ENCODE data around the gene ADAMTS2.

The ADAMTS2 gene

GRCh38 chr5:179336126-179336870 is 9.0 kb downstream of the ADAMTS2 start:
- H3K23ac ChIP-seq (ENCODE audit: low read depth, low read length, poor library complexity): peak overlapping the region; percentile 46
- no peak overlapping the region for H4K8ac ChIP-seq (ENCODE audit: low read depth, low read length)
- peaks cover 0 to 12% of the 10 kb centered on the region in 2 donors for H3K4me1 ChIP-seq (ENCODE audit: control insufficient read depth in 2 of 2, insufficient read depth in 1 of 2, low read depth in 1 of 2, low read length in 2 of 2)
- H3K36me3 ChIP-seq (replicated peaks in 1 of 2; ENCODE audit: control insufficient read depth in 2 of 2, insufficient read depth in 2 of 2, low read length in 2 of 2): no peaks in the 10 kb centered on the region
- H3K4me3 ChIP-seq (ENCODE audit: low read length in 2 of 2): no peak overlapping the region
- no peak overlapping the region for H3K9ac ChIP-seq (ENCODE audit: low read depth, low read length, poor library complexity)
- peaks cover 0 to 15% (median 0%) of the 10 kb centered on the region in 3 experiments for H3K27me3 ChIP-seq (ENCODE audit: control insufficient read depth in 3 of 3, insufficient read depth in 3 of 3, low read depth in 1 of 3, low read length in 3 of 3)
- H2BK5ac ChIP-seq (ENCODE audit: low read length): no peak overlapping the region
- no peak overlapping the region for H2BK15ac ChIP-seq (ENCODE audit: low read length)
- no peak for DNase-seq (ENCODE audit: low spot score)
- H3K14ac ChIP-seq (ENCODE audit: low read length): no peak overlapping the region
- no peak overlapping the region for H2BK120ac ChIP-seq (ENCODE audit: low read depth, low read length)
- H3K4ac ChIP-seq (ENCODE audit: low read length): no peak overlapping the region
- no peak overlapping the region for H3K4me2 ChIP-seq (ENCODE audit: insufficient read depth, low read length, poor library complexity, severe bottlenecking)
- H2AK5ac ChIP-seq (ENCODE audit: low read depth, low read length): no peak overlapping the region
- H2BK12ac ChIP-seq (ENCODE audit: low read length): no peak overlapping the region
- H3K27ac ChIP-seq (replicated peaks; ENCODE audit: low read length): no peak overlapping the region
- no peaks in the 10 kb centered on the region for H3K79me1 ChIP-seq (ENCODE audit: low read depth, low read length)
- H3K18ac ChIP-seq (ENCODE audit: low read length): peak overlapping the region; percentile 89
- H2AFZ ChIP-seq (ENCODE audit: low read length): peak overlapping the region; percentile 28
- WGBS, 2 donors (ENCODE audit: extremely low coverage in 2 of 2, insufficient read length in 2 of 2, insufficient replicate concordance in 1 of 2): no CpG with 5 or more reads among the region's 36 CpGs
- H4K91ac ChIP-seq (ENCODE audit: low read depth, low read length, poor library complexity): no peak overlapping the region
- H3K9me3 ChIP-seq (replicated peaks in 1 of 2; ENCODE audit: control insufficient read depth in 2 of 2, insufficient read depth in 1 of 2, low read depth in 1 of 2, low read length in 2 of 2): no peaks in the 10 kb centered on the region

- WGBS, 2 donors (ENCODE audit: extremely low coverage in 2 of 2, insufficient read length in 2 of 2, insufficient replicate concordance in 1 of 2): no CpG with 5 or more reads among the region's 24 CpGs
- Histone ChIP-seq H2AFZ (ENCODE audit: low read length) (no peak overlapping the region), H3K14ac (ENCODE audit: low read length) (no peak overlapping the region), H3K79me1 (ENCODE audit: low read depth, low read length) (no peaks in the 10 kb centered on the region), H3K27ac (replicated peaks; ENCODE audit: low read length) (no peak overlapping the region), H2BK15ac (ENCODE audit: low read length) (no peak overlapping the region), H3K36me3 (replicated peaks in 1 of 2; ENCODE audit: control insufficient read depth in 2 of 2, insufficient read depth in 2 of 2, low read length in 2 of 2) (no peaks in the 10 kb centered on the region), H3K23ac (ENCODE audit: low read depth, low read length, poor library complexity) (no peak overlapping the region), H4K8ac (ENCODE audit: low read depth, low read length) (no peak overlapping the region), H2BK5ac (ENCODE audit: low read length) (no peak overlapping the region), H3K4me1 (ENCODE audit: control insufficient read depth in 2 of 2, insufficient read depth in 1 of 2, low read depth in 1 of 2, low read length in 2 of 2) (peaks cover 0 to 14% of the 10 kb centered on the region in 2 donors), H2BK120ac (ENCODE audit: low read depth, low read length) (no peak overlapping the region), H3K18ac (ENCODE audit: low read length) (peak overlapping the region; percentile 31), H2AK5ac (ENCODE audit: low read depth, low read length) (no peak overlapping the region), H3K4ac (ENCODE audit: low read length) (no peak overlapping the region), H3K4me3 (ENCODE audit: low read length in 2 of 2) (no peak overlapping the region), H2BK12ac (ENCODE audit: low read length) (no peak overlapping the region), H3K9me3 (replicated peaks in 1 of 2; ENCODE audit: control insufficient read depth in 2 of 2, insufficient read depth in 1 of 2, low read depth in 1 of 2, low read length in 2 of 2) (no peaks in the 10 kb centered on the region), H3K4me2 (ENCODE audit: insufficient read depth, low read length, poor library complexity, severe bottlenecking) (no peak overlapping the region), H4K91ac (ENCODE audit: low read depth, low read length, poor library complexity) (no peak overlapping the region), H3K9ac (ENCODE audit: low read depth, low read length, poor library complexity) (no peak overlapping the region), H3K27me3 (ENCODE audit: control insufficient read depth in 3 of 3, insufficient read depth in 3 of 3, low read depth in 1 of 3, low read length in 3 of 3) (peaks cover 0 to 5% (median 0%) of the 10 kb centered on the region in 3 experiments)
- DNase-seq (ENCODE audit: low spot score): no peak
These were observed 11.2 kb downstream of the ADAMTS2 start for GRCh38 chr5:179333796-179334761.

GRCh38 chr5:179332741-179333290 is 12.4 kb downstream of the ADAMTS2 start:
- H3K27me3 ChIP-seq (ENCODE audit: control insufficient read depth in 3 of 3, insufficient read depth in 3 of 3, low read depth in 1 of 3, low read length in 3 of 3): peaks cover 0 to 3% (median 0%) of the 10 kb centered on the region in 3 experiments
- H3K4ac ChIP-seq (ENCODE audit: low read length): no peak overlapping the region
- no peaks in the 10 kb centered on the region for H3K79me1 ChIP-seq (ENCODE audit: low read depth, low read length)
- no peak overlapping the region for H4K8ac ChIP-seq (ENCODE audit: low read depth, low read length)
- no peak overlapping the region for H3K27ac ChIP-seq (replicated peaks; ENCODE audit: low read length)
- peak overlapping the region; percentile 77 for H2BK5ac ChIP-seq (ENCODE audit: low read length)
- H3K9me3 ChIP-seq (replicated peaks in 1 of 2; ENCODE audit: control insufficient read depth in 2 of 2, insufficient read depth in 1 of 2, low read depth in 1 of 2, low read length in 2 of 2): no peaks in the 10 kb centered on the region
- H3K4me3 ChIP-seq (ENCODE audit: low read length in 2 of 2): no peak overlapping the region
- H3K14ac ChIP-seq (ENCODE audit: low read length): no peak overlapping the region
- peak overlapping the region; percentile 67 for H3K9ac ChIP-seq (ENCODE audit: low read depth, low read length, poor library complexity)
- H2BK15ac ChIP-seq (ENCODE audit: low read length): peak overlapping the region; percentile 65
- H4K91ac ChIP-seq (ENCODE audit: low read depth, low read length, poor library complexity): no peak overlapping the region
- H3K4me1 ChIP-seq (ENCODE audit: control insufficient read depth in 2 of 2, insufficient read depth in 1 of 2, low read depth in 1 of 2, low read length in 2 of 2): peaks cover 0 to 13% of the 10 kb centered on the region in 2 donors
- DNase-seq (ENCODE audit: low spot score): no peak
- WGBS, 2 donors (ENCODE audit: extremely low coverage in 2 of 2, insufficient read length in 2 of 2, insufficient replicate concordance in 1 of 2): no CpG with 5 or more reads among the region's 13 CpGs
- H2BK12ac ChIP-seq (ENCODE audit: low read length): no peak overlapping the region
- no peak overlapping the region for H2BK120ac ChIP-seq (ENCODE audit: low read depth, low read length)
- peak overlapping the region; percentile 97 for H2AK5ac ChIP-seq (ENCODE audit: low read depth, low read length)
- peak overlapping the region; percentile 87 for H3K18ac ChIP-seq (ENCODE audit: low read length)
- no peaks in the 10 kb centered on the region for H3K36me3 ChIP-seq (replicated peaks in 1 of 2; ENCODE audit: control insufficient read depth in 2 of 2, insufficient read depth in 2 of 2, low read length in 2 of 2)
- no peak overlapping the region for H3K4me2 ChIP-seq (ENCODE audit: insufficient read depth, low read length, poor library complexity, severe bottlenecking)
- H3K23ac ChIP-seq (ENCODE audit: low read depth, low read length, poor library complexity): peak overlapping the region; percentile 34
- no peak overlapping the region for H2AFZ ChIP-seq (ENCODE audit: low read length)
